A204.1 (cell line): ENCODE results near the gene IFT80.
"Not testable (repeated sequence)": the region's sequence is repeated elsewhere in the genome, so short reads cannot be mapped to it uniquely, and the experiment has no call there.

Source experiments
- FAIRE-seq: peaks from 2 replicates; lab custom pipeline; 2012; peaks lifted over from hg19 to GRCh38; lab: Jason Lieb, UNC

IFT80 gene

DNA sequence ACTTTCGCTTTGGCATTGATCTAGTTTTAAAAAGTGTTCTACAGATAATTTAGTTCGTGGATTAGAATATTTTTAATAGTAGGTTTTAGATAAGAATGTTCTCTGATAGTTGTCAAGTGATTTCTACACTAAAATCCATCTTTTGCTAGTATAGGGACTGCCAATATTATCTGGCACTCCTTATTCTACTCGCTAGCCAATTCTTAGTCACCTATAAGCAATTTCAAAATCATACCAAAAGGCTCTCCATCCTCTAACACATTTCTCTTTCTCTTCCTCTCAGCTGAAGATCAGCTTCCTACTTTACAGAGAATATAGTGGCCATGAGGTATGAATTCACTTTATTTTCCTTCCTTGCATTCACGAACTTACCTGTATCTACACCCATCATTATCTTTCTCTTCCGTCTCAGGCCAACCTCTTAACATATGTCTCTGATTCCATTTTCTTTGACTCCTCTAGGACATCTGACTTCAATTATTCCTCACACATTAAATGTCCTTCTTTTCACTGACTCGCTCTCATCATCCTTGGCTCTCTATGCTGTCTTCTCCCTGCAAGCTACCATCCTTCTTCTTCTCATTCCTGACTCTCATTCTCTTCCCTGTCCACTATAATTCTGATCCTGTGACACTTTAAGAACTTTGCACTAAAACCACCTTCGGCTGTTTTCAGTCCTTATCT, 138.3 kb downstream of the IFT80 start:
- no peak for FAIRE-seq

DNA sequence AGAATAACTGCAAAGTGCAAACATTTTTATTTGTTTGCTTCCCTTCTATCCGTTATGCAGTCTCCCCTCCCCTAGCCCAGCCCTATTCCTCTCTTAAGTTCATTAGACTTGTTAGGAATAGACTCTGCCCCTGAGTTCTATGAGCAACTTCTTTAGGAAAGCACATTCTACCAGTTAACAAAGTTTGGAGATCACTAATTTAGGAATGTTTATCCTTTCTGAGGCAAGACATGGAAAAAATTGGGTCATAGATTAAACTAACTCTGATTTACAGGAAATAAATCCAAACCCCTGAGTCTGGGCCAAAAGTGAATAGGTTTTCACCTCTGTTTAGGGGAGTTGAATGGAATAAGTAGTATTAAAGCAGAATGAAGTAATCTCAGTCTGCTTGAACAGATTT, 139.4 kb downstream of the IFT80 start:
- FAIRE-seq, result no peak

- FAIRE-seq, result no peak
Observed at GRCh38 chr3:160257606-160258005, 141.4 kb downstream of the IFT80 start.

- FAIRE-seq, result no peak
Observed at GRCh38 chr3:160253298-160253697, 145.7 kb downstream of the IFT80 start.

DNA sequence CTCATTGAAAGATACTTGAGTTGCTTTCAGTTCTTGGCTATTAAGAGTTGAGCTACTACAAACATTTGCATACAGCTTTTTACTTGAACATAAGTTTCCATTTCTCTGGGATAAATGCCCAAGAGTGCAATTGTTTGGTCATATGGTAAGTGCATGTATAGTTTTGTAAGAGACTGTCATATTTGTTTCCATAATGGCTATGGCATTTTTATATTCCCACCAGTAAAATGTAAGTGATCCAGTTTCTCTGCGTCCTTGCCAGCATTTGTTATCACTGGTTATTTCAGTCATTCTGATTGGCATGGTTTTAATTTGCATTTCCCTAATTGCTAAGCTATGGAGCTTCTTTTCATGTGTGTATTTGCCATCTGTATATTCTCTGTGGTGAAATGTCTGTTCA, 151.3 kb downstream of the IFT80 start:
- no peak for FAIRE-seq

DNA sequence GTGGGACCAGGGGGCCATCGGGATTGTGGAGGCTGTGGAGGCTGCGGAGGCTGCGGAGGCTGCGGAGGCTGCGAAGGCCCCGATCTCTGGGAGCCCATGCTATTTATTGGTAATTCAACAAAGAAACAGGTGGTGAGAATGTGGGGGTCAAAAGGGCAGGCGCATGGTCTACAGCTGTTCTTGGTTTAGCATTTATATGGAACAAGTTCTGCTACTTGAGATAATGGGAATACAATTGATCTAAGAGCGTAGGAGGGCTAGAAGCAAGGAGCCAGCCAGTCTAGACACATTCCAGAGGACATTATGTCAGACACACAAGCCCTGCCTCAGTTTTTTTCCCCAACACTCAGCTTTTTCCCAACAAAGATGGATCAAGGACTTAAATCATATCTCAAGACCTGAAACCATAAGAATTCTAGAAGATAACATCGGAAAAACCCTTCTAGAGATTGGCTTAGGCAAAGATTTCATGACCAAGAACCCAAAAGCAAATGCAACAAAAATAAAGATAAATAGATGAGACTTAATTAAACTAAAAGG, 153.7 kb downstream of the IFT80 start:
- no peak for FAIRE-seq

GRCh38 chr3:160240719-160241118, 158.3 kb downstream of the IFT80 start:
- FAIRE-seq, result not testable (repeated sequence)

GRCh38 chr3:160232014-160232413, 167.0 kb downstream of the IFT80 start:
- no peak for FAIRE-seq

- FAIRE-seq, result no peak
Observed at GRCh38 chr3:160227419-160227818, 171.6 kb downstream of the IFT80 start.

DNA sequence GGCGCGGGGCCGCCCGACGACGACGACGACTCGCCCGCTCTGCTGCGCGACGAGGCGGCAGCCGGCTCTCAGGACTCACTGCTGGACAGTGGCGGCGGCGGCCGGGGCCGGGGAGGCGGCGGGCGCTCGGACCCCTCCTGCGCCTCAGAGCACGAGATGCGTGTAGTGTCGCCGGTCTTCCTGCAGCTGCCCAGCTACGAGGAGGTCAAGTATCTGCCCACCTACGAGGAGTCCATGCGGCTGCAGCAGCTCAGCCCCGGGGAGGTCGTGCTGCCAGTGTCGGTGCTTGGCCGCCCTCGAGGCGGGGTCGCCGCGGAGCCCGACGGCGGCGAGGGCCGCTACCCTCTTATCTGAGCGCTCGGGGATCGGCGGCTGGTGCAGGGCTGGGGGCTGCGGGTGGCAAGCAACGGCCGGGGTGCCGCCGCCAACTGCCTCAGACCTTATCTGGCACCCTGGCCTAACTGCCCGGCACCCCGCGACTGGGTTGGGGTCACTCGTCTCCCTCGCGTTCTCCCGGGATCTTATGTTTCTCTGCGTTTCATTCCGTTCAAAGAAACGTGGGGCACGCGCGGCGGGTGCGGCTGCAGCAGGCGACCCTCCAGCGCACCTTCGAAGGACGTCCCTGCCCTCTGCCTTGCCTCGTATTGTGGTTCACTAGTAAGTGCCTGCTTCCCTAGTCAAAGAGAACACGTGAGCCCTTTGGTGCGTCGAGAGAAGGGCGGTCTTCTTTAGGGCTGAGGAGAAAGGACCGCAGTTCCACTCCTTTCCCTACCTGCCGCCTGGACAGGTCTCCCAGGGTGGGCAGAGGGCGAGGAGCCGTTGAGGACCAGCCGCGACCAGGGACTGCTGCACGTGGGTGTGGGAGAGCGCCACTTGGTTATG, 172.8 kb downstream of the IFT80 start:
- no peak for FAIRE-seq

DNA sequence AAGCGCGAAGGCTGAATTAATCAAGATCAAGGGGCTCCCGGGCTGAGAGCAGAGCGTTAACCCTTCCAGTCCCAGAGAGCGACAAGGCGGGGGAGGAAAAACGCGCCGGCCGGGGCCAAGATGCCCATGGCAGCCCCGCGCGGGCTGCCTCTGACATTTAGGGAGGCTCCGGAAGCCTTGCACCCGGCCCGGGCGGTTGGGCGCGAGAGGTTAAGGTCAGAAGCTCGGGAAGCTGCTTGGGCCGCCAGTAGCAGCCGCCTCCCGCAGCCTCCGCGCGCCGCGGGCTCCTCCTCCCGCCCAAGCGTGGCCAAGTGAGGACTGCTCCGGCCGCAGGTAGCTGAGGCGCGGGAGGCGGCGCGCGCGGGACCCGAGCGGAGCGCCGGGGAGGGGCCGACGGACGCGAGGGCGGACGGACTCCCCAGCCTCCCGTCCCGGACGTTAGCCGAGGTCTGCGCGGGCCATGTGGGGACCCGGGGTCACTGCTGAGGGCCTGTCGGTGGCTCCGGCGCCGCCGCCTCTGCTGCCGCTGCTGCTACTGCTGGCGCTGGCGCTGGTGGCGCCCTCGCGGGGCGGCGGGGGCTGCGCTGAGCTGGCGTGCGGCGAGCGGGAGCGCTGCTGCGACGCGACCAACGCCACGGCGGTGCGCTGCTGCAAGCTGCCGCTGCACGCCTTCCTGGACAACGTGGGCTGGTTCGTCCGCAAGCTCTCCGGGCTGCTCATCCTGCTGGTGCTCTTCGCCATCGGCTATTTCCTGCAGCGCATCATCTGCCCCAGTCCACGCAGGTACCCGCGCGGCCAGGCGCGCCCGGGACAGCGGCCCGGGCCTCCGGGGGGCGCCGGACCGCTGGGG, 173.6 kb downstream of the IFT80 start, which contains the start of gene C3orf80:
TSS of gene C3orf80 (plus strand) at position 247 of the 850 bp plus-strand sequence. CDS start at position 461, 214 bp downstream.
- no peak for FAIRE-seq

DNA sequence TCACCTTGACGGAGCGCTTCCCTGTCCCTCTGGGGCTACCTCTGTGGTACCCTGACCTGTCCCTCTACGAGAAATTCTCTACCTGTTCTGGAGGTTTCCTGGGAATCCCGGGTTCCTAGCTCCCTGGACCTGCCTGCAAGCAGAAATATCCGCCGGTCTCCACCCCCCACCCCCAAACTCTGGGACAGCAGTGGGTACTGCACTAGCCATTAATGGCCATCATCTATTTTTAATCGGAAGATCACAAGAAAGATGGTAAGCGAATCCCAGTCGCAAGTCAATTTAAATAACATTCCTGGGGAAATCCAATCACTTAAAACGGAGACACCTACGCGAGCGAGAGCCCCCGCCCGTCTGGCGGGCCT, 174.2 kb downstream of the IFT80 start:
- FAIRE-seq, result no peak

- no peak for FAIRE-seq
Observed at GRCh38 chr3:160224256-160224655, 174.8 kb downstream of the IFT80 start.

GRCh38 chr3:160221019-160221418, 178.0 kb downstream of the IFT80 start:
- no peak for FAIRE-seq

DNA sequence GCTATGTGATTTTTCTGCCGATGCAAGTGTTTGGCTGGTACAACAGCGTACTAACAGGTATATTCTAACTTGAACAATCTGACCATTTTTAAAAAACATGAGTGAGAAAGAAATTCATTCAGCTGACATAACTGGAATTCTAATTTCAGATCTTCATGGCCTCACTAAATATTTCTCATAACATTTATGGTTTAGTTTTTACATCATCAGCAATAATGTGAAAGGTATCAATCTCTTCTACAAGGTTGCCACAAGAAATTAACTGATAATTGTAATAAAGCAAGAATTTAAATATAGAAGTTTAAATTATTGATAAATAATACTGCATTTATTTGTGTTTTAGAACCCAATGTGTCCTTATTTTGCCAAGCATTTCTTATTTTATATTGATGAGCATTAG, 179.0 kb downstream of the IFT80 start:
- no peak for FAIRE-seq

DNA sequence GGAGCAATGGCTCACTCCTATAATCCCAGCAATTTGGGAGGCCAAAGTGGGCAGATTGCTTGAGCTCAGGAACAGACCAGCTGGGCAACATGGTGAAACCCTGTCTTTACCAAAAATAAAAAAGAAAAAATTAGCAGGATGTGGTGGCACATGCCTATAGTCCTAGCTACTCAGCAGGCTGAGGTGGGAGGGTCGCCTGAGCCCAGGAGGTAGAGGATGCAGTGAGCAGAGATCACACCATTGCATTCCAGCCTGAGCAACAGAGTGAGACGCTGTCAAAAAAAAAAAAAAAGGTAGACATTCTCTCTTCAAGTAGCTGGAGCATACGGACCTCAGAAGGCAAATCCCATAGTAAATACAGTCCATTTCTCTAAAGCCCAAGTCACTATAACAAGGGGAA, 180.9 kb downstream of the IFT80 start:
- FAIRE-seq, result no peak

DNA sequence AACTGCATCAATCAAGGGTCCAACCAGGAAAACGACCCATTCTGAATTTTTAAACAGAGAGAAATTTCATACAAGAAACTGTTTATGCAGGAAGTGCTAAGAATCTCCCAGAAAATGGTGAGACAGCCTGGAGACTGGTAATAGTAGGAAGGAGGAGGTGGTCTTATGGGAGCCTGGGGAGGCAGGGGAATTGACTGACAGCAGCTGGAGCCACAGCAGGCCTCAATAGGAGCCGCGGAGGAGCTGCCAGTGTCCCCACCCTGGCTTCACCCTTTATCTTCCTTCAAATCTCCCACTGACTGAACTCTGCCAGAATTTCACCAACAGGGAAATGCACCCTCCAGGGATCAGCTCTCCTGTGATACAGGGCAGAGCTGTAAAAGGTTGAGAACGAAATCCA, 181.3 kb downstream of the IFT80 start:
- FAIRE-seq, result no peak

DNA sequence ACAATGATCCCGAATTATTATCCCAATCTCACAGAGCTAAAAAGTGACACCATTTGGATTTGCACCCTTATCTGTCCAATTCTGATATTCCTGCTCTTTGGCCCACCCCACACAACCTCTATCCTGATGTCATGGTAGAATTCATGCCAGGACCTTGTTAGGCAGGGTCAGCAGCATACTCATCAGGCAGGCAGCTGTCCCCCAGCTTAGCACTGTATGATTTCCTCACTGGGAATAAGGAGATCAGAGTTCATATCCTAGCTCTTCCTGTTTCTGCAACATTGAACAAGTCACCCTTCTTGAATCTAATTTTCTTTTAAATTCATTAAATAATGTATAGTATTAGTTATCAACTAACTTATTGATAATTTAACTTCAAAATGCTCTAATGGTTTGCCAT, 185.8 kb downstream of the IFT80 start:
- no peak for FAIRE-seq

DNA sequence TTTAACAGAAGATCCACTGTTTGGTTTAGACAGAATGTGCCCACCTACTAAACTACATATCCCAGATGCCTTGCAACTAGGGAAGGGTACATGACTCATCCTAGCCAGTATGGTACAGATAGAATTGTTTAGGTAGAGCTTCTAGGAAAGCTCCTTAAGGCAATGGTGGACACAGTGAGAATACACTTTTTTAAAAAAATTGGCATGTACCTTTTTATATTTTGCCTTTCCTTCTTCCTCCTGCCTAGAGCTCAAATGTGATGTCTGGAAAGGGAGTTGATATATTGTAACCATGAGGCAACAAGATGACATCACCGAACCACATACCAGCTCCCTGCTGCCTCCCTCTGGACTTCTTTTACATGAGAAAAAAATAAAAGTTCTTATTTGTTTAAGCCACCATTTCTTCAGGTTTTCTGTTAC, 188.2 kb downstream of the IFT80 start:
- FAIRE-seq, result no peak

DNA sequence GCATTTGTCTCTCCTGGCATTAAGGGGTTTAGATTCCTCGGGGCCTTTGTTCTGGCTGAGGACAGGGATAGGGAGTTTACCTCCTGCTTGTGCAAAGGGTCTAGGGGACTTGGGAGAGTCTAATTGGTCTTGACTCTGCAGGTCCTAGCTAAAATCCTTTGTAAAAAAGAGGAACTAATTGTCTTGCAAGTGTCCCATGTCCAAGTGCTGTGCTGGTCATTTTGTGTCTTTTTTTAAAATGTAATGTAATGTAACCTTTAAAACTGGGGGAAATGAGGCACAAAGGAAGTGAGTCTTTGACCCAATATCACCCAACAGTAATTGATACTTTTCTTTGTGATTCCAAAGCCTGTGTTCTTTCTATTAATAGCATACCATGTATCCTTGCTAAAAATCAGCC, 188.7 kb downstream of the IFT80 start:
- FAIRE-seq, result no peak
